H54 (cell line): ENCODE measurements around the gene SLC51A.
"Not testable (repeated sequence)": the region's sequence is repeated elsewhere in the genome, so short reads cannot be mapped to it uniquely, and the experiment has no call there.

Experiments used
- DNase-seq: peaks from one replicate; pipeline ENCODE4 v3.0.0; 2011; ENCODE audit warnings: low spot score, mixed read lengths; ENCODE audit not compliant: insufficient read length
- FAIRE-seq: peaks from 3 replicates; lab custom pipeline; 2011; peaks lifted over from hg19 to GRCh38; lab: Jason Lieb, UNC
- POLR2A ChIP-seq: IDR thresholded peaks from 2 replicates; pipeline ENCODE4 v1.6.1; 2011; ENCODE audit warnings: low read depth, mild to moderate bottlenecking, low read length

SLC51A gene

GRCh38 chr3:196198771-196199753, 17.3 kb upstream of the SLC51A start:
- TF ChIP-seq POLR2A, result no peak
- no peak for DNase-seq
- no peak for FAIRE-seq

- no peak for FAIRE-seq
- no peak for TF ChIP-seq POLR2A
- no peak for DNase-seq
Observed at GRCh38 chr3:196202516-196202970, 13.8 kb upstream of the SLC51A start.

GRCh38 chr3:196203846-196204245, 12.5 kb upstream of the SLC51A start:
- DNase-seq (no peak), FAIRE-seq (no peak)
- no peak for TF ChIP-seq POLR2A

GRCh38 chr3:196205442-196206205, 10.7 kb upstream of the SLC51A start:
- FAIRE-seq, result not testable (repeated sequence)

GRCh38 chr3:196207159-196207832, 9.0 kb upstream of the SLC51A start:
- DNase-seq (no peak), FAIRE-seq (no peak)
- no peak for TF ChIP-seq POLR2A

More at GRCh38 chr3:196205442-196206205, 10.7 kb upstream of the SLC51A start:
- DNase-seq, result not testable (repeated sequence)

- FAIRE-seq, result no peak
- TF ChIP-seq POLR2A, result no peak
- DNase-seq, result no peak
Observed at GRCh38 chr3:196207833-196208607, 8.3 kb upstream of the SLC51A start.

GRCh38 chr3:196208942-196209695, 7.2 kb upstream of the SLC51A start:
- FAIRE-seq, result no peak
- DNase-seq, result no peak
- no peak for TF ChIP-seq POLR2A

- not testable (repeated sequence) for DNase-seq, FAIRE-seq
Observed at GRCh38 chr3:196209944-196210672, 6.2 kb upstream of the SLC51A start.

GRCh38 chr3:196210673-196211556, 5.4 kb upstream of the SLC51A start, which contains the start of gene ZDHHC19:
TSS of gene ZDHHC19 (minus strand) at chr3:196211400. CDS start at chr3:196211315, 85 bp downstream.
- FAIRE-seq, result no peak
- no peak for TF ChIP-seq POLR2A
- no peak for DNase-seq

GRCh38 chr3:196214783-196215441, 1.4 kb upstream of the SLC51A start:
- DNase-seq (no peak), FAIRE-seq (no peak)
- no peak for TF ChIP-seq POLR2A
